Measurements from ENCODE around the gene EEF1E1. TPM values are rescaled to one million over a fixed set of nuclear protein-coding genes. Genes with fewer than 3 reads are reported as not detected.

The EEF1E1 gene
- total and polyA plus RNA-seq, 2 of the 8 experiments (the other 6 are each of a cell fraction or from before 2014, with no cell fraction given), result 96.8 to 112 TPM

GRCh38 chr6:8030920-8031319 lies 71.4 kb downstream of the EEF1E1 start (continued):
- no peak for TF ChIP-seq KDM4A (IDR thresholded peaks at IDR 0.05; ENCODE audit: low read depth, low read length, severe bottlenecking)

Other genes with a start within 250 kb of the EEF1E1 start
- gene TXNDC5, start 191.8 kb downstream of the EEF1E1 start, total RNA-seq (2021; fragmentation: NEBNext Ultra II Directional; extraction: Animal tissue kit (Norgen Biotek cat#: 25700)), result 169 and 172 TPM in 2 replicates
- gene TXNDC5, start 191.8 kb downstream of the EEF1E1 start, polyA plus RNA-seq (2011; rRNA removed), result 89.8 and 114 TPM in 2 replicates
- gene BLOC1S5, start 38.2 kb downstream of the EEF1E1 start, total RNA-seq (2021; fragmentation: NEBNext Ultra II Directional; extraction: Animal tissue kit (Norgen Biotek cat#: 25700)), result 15.4 and 17.2 TPM in 2 replicates
- gene BLOC1S5, start 38.2 kb downstream of the EEF1E1 start, polyA plus RNA-seq (2011; rRNA removed), result 1.9 and 3.4 TPM in 2 replicates